Activated naive CD4-positive, alpha-beta T cell treated with anti-CD3 and anti-CD28 coated beads, Interleukin-2, amount 10 ng/mL, durations not matched to agents 7 days and 5 days (primary cell): ENCODE measurements around the gene AGAP1.

Source experiments
- CTCF ChIA-PET: fragments of 350-600 bp; sonication (Branson Sonifier 250); formaldehyde crosslinking; loops from one replicate; lab custom pipeline; 2021; ENCODE audit warnings: antibody characterized with exemption; lab: Charles Lee
- DNase-seq: peaks from one replicate; pipeline ENCODE4 v3.0.0-alpha.2; 2020
- H3K27ac Mint-ChIP-seq: one replicate; pipeline ENCODE4 v1.8.0; 2021; ENCODE audit warnings: mild to moderate bottlenecking, moderate library complexity, mixed read lengths
- H3K27me3 Mint-ChIP-seq: one replicate; pipeline ENCODE4 v1.8.0; 2021; ENCODE audit warnings: mild to moderate bottlenecking, mixed read lengths
- H3K36me3 Mint-ChIP-seq: one replicate; pipeline ENCODE4 v1.8.0; 2021; ENCODE audit warnings: mixed read lengths
- H3K4me1 Mint-ChIP-seq: one replicate; pipeline ENCODE4 v1.8.0; 2021; ENCODE audit warnings: mixed read lengths
- H3K4me3 Mint-ChIP-seq: one replicate; pipeline ENCODE4 v1.8.0; 2021; ENCODE audit warnings: mild to moderate bottlenecking, moderate library complexity, mixed read lengths
- H3K9me3 Mint-ChIP-seq: one replicate; pipeline ENCODE4 v1.8.0; 2021; ENCODE audit warnings: mixed read lengths

The AGAP1 gene

GRCh38 chr2:235538981-235539380 lies 45.1 kb downstream of the AGAP1 start:
- Mint-ChIP-seq H3K4me1 (no peaks in the 10 kb centered on the region), H3K9me3 (no peaks in the 10 kb centered on the region), H3K36me3 (no peaks in the 10 kb centered on the region), H3K4me3 (no peak overlapping the region), H3K27me3 (peaks cover 5% of the 10 kb centered on the region), H3K27ac (no peak overlapping the region)
- DNase-seq: no peak
- CTCF ChIA-PET: no interaction called here

- Mint-ChIP-seq H3K4me1 (no peaks in the 10 kb centered on the region), H3K27ac (no peak overlapping the region), H3K9me3 (no peaks in the 10 kb centered on the region), H3K4me3 (no peak overlapping the region), H3K27me3 (peaks cover 5% of the 10 kb centered on the region), H3K36me3 (no peaks in the 10 kb centered on the region)
- no peak for DNase-seq
- CTCF ChIA-PET: no interaction called here
Measured at GRCh38 chr2:235539773-235540172, 45.9 kb downstream of the AGAP1 start.

DNA sequence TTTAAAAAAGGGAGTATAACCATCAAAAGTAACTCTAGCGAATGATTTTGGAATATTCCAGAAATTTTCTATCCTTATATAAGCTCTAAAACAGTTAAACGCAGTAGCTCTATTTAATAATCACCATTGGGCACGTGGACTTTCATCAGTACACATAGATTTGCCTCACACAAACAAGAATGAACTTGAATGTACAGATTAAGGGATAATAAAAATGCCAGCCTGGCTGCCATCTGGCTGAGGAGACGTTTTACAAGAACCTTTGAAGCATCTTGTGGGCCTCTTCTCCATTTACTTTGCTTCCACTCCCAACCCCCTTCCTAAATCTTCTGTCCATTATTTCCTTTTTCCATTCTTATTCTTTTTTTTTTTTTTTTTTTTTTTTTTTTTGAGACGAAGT lies 47.2 kb downstream of the AGAP1 start:
- no peaks in the 10 kb centered on the region for H3K9me3 Mint-ChIP-seq
- no peaks in the 10 kb centered on the region for H3K4me1 Mint-ChIP-seq
- no peak overlapping the region for H3K27ac Mint-ChIP-seq
- no peaks in the 10 kb centered on the region for H3K36me3 Mint-ChIP-seq
- no peak overlapping the region for H3K4me3 Mint-ChIP-seq
- DNase-seq: no peak
- peaks cover 5% of the 10 kb centered on the region for H3K27me3 Mint-ChIP-seq
- CTCF ChIA-PET: no interaction called here

DNA sequence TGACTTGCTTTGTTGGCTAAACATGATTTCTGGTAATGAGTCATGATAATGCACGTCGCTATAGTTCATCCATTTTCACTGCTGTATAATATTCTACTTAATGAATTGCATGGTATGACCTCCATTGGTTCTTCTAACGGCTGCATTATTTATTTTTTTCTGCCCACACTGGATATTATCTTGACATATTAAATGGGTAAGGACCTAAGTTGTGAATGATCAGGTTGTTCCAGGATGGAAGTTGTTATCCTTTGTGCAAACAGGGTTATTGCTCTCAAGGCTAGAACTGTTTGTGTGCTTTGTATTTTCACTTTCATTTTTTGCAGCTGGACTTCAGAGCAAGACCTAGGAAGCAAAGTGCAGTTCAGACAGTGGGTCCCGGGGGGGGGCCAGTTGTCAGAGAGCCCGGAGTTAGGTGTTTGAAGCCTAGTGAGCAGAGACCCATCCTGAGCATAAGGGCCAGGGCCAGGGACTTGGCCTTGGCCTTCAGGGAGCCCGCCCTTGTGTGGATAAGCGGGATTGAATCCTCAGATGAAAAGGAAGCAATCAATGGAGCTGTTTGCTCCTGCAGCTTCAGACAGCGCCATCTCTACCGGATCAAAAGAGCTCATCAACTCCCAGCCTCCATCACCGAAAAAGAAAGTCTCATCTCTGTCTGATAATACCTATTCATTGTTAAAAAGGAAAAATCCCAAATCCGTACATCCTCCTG lies 48.2 kb downstream of the AGAP1 start:
- DNase-seq: no peak
- Mint-ChIP-seq H3K36me3 (no peaks in the 10 kb centered on the region), H3K9me3 (no peaks in the 10 kb centered on the region), H3K4me1 (no peaks in the 10 kb centered on the region), H3K27me3 (peaks cover 5% of the 10 kb centered on the region), H3K27ac (no peak overlapping the region), H3K4me3 (no peak overlapping the region)
- CTCF ChIA-PET: no interaction called here

DNA sequence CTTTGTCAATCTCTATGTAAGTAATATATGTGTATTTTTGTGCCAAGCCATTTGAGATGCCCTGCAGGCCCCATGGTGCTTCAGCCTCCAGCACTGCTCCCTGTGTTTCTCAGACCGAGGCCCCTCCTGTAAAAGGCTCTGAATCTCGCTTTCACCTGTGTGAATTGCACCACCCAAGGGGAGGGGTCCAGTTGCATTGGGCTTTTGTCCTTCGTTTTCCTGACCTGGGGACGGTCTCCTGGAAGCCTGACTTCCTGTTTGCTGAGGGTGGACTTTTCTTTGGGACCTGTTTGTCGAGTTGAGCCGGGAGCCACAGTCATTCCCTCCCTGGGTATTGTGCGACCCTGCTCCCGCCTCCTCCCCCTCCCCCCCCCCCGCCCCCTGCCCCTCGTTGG lies 48.9 kb downstream of the AGAP1 start:
- no peak overlapping the region for H3K27ac Mint-ChIP-seq
- no peak for DNase-seq
- H3K36me3 Mint-ChIP-seq: no peaks in the 10 kb centered on the region
- no peaks in the 10 kb centered on the region for H3K4me1 Mint-ChIP-seq
- no peaks in the 10 kb centered on the region for H3K9me3 Mint-ChIP-seq
- CTCF ChIA-PET: no interaction called here
- H3K4me3 Mint-ChIP-seq: no peak overlapping the region
- H3K27me3 Mint-ChIP-seq: peaks cover 5% of the 10 kb centered on the region

GRCh38 chr2:235543128-235543750 lies 49.4 kb downstream of the AGAP1 start:
- no peaks in the 10 kb centered on the region for H3K9me3 Mint-ChIP-seq
- H3K36me3 Mint-ChIP-seq: no peaks in the 10 kb centered on the region
- H3K4me1 Mint-ChIP-seq: no peaks in the 10 kb centered on the region
- H3K27ac Mint-ChIP-seq: no peak overlapping the region
- H3K27me3 Mint-ChIP-seq: peaks cover 5% of the 10 kb centered on the region
- CTCF ChIA-PET: no interaction called here
- DNase-seq: no peak
- H3K4me3 Mint-ChIP-seq: no peak overlapping the region

DNA sequence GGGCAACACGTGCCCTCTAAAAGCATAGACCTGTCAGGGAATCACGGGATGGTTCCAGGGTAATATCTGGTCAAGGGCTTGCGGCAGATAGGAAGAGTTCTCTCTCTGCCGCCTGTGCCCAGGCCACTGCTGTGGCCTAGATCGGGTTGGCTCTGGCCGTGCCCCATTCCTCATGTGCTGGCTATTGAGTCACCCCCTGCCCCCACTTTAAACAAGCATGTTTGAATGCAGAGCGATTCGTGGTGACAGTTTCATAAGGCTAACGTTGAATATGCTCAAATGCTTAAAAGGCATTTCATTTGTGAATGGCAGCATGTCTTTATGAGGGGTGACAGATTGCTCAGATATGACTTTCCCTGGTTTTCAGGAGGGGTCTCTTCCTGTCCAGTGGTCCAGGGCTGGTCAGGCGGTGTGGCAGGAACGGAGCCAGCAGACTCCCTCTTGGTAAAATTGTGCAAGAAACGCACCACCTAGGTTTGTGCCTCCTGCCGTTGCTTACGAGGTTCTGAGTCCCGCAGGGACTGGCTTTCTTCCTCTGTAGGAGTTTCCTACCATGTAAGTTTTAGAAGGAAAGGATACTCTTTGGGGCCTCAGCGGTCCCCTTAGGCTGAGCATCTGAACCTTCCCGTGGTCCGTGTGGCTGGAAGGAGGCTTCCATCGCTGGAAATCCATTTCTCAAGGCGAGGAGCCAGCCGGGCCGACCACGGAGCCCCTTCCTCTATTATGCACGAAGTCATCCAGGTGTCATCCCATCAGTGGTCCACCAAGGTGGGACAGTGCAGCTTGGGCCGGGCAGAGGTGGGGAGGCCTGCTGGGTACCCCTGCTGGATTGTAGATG lies 50.2 kb downstream of the AGAP1 start:
- Mint-ChIP-seq H3K27ac (no peak overlapping the region), H3K4me1 (no peaks in the 10 kb centered on the region), H3K4me3 (no peak overlapping the region), H3K36me3 (no peaks in the 10 kb centered on the region), H3K27me3 (peaks cover 5% of the 10 kb centered on the region), H3K9me3 (no peaks in the 10 kb centered on the region)
- no peak for DNase-seq
- CTCF ChIA-PET: no interaction called here

DNA sequence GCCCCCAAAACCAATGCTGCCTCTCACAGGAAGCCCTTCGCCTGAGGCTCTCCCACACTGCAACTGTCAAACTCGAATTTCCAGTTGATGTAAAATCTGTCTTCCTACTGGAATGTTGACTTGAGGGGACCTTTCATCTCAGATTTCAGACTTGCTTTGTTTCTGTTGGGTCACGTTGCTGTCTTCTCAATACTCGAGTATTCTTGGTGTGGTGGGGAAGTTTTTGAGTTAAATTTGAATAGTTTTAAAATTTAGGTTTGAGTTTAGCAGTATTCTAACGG lies 50.8 kb downstream of the AGAP1 start:
- H3K9me3 Mint-ChIP-seq: no peaks in the 10 kb centered on the region
- H3K27ac Mint-ChIP-seq: no peak overlapping the region
- H3K27me3 Mint-ChIP-seq: peaks cover 1% of the 10 kb centered on the region
- no peak for DNase-seq
- H3K4me1 Mint-ChIP-seq: no peaks in the 10 kb centered on the region
- CTCF ChIA-PET: no interaction called here
- H3K4me3 Mint-ChIP-seq: no peak overlapping the region
- no peaks in the 10 kb centered on the region for H3K36me3 Mint-ChIP-seq

DNA sequence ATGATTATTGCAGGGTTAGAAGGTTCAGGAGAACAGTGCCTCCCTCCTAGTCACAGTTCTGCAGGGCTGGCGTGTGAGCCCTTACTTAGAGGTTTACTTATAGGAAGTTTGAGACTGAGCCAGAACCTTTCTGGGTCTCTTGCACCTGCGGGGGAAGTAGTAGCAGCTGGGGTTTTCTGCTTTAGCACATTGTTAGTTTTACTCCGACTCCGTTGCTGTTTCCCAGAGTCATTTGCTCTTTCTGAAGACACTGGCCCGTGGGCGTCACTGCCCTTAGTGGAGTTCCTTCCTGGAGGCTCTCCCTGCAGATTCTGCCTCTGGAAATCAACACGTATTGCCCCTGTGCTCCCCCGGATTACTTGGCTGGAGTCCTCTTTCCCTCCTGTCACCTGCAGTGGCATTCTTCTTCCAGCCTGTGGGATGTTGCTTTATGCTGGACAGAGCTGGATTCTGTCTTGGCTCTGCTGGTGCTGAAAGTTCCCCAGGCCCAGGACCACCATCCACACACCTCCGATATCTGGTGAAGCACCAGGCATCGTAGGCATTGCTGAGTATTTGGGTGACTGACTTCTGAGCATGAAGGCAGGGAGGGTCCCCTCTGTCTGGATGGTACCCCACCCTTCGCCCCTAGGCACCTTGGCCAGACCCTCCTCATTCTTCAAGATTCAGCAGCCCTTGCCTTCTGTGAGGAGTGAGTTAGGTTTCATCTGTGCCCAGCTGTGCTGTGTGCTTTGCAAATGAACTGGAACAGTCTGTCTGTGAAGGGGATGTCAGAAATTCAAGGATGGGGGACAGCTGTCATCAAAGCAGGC lies 51.7 kb downstream of the AGAP1 start:
- H3K4me3 Mint-ChIP-seq: no peak overlapping the region
- no peaks in the 10 kb centered on the region for H3K4me1 Mint-ChIP-seq
- CTCF ChIA-PET: no interaction called here
- no peaks in the 10 kb centered on the region for H3K27me3 Mint-ChIP-seq
- H3K9me3 Mint-ChIP-seq: no peaks in the 10 kb centered on the region
- no peaks in the 10 kb centered on the region for H3K36me3 Mint-ChIP-seq
- DNase-seq: no peak
- no peak overlapping the region for H3K27ac Mint-ChIP-seq

DNA sequence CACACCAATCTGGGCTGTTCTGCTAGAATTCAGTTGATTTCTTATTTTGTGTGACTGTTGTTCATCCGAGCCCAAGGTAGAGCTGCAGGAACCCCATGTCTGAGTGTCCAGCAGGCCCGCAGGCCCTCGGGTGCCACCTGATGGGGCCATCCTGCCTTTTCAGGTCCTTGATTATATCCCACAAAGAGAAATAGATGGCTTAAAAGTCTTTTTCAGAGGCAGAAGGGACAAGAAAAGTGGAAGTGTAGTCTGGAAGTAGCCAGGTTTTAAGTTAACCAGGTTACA lies 52.2 kb downstream of the AGAP1 start:
- no peaks in the 10 kb centered on the region for H3K9me3 Mint-ChIP-seq
- CTCF ChIA-PET: no interaction called here
- no peak for DNase-seq
- no peak overlapping the region for H3K4me3 Mint-ChIP-seq
- no peaks in the 10 kb centered on the region for H3K36me3 Mint-ChIP-seq
- H3K27ac Mint-ChIP-seq: no peak overlapping the region
- H3K4me1 Mint-ChIP-seq: no peaks in the 10 kb centered on the region
- H3K27me3 Mint-ChIP-seq: no peaks in the 10 kb centered on the region

GRCh38 chr2:235546436-235546835 lies 52.6 kb downstream of the AGAP1 start:
- Mint-ChIP-seq H3K9me3 (no peaks in the 10 kb centered on the region), H3K4me3 (no peak overlapping the region), H3K27me3 (no peaks in the 10 kb centered on the region), H3K27ac (no peak overlapping the region), H3K4me1 (no peaks in the 10 kb centered on the region), H3K36me3 (no peaks in the 10 kb centered on the region)
- DNase-seq: no peak
- CTCF ChIA-PET: no interaction called here

- H3K9me3 Mint-ChIP-seq: no peaks in the 10 kb centered on the region
- no peaks in the 10 kb centered on the region for H3K4me1 Mint-ChIP-seq
- no peak overlapping the region for H3K27ac Mint-ChIP-seq
- CTCF ChIA-PET: no interaction called here
- peaks cover 15% of the 10 kb centered on the region for H3K27me3 Mint-ChIP-seq
- no peak for DNase-seq
- H3K4me3 Mint-ChIP-seq: no peak overlapping the region
- no peaks in the 10 kb centered on the region for H3K36me3 Mint-ChIP-seq
Measured at GRCh38 chr2:235549735-235550377, 56.0 kb downstream of the AGAP1 start.

- DNase-seq: no peak
- Mint-ChIP-seq H3K9me3 (no peaks in the 10 kb centered on the region), H3K27ac (no peak overlapping the region), H3K4me1 (no peaks in the 10 kb centered on the region), H3K4me3 (no peak overlapping the region), H3K36me3 (no peaks in the 10 kb centered on the region), H3K27me3 (peaks cover 20% of the 10 kb centered on the region)
- CTCF ChIA-PET: no interaction called here
Measured at GRCh38 chr2:235550378-235550760, 56.5 kb downstream of the AGAP1 start.

DNA sequence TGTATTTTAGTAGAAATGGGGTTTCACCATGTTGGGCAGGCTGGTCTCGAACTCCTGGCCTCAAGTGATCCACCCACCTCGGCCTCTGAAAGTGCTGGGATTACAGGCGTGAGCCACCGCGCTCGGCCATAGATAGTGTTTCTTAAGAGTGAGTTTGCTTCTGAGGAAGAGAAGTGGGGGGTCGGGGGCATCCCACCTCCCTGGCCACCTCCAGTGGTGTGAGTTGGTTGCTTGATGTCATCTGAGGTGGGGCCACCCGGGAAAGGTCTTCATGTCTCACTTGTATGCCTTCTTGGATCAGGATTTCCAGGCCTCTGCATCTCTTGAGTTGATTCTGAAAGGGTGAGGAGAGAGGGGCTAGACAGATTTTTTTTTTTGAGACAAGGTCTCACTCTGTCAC lies 57.1 kb downstream of the AGAP1 start:
- Mint-ChIP-seq H3K27me3 (peaks cover 21% of the 10 kb centered on the region), H3K9me3 (no peaks in the 10 kb centered on the region), H3K4me3 (no peak overlapping the region), H3K27ac (no peak overlapping the region), H3K36me3 (no peaks in the 10 kb centered on the region), H3K4me1 (no peaks in the 10 kb centered on the region)
- DNase-seq: no peak
- CTCF ChIA-PET: no interaction called here
